Gastroesophageal sphincter (tissue), 4 donors: ENCODE data around the gene RPL39. TPM values are rescaled to one million over a fixed set of nuclear protein-coding genes. Genes with fewer than 3 reads are reported as not detected.
"Not testable (repeated sequence)": the region's sequence is repeated elsewhere in the genome, so short reads cannot be mapped to it uniquely, and the experiment has no call there.

Experiments
- ATAC-seq: fragments of 150-250 bp; one replicate; pipeline ENCODE4 v1.9.1; 2016; ENCODE audit warnings: mild to moderate bottlenecking, moderate library complexity
- H3K27ac ChIP-seq, 4 donors: fragments of 200-600 bp; sonication (generic) in 3 of 4; 1 replicate in 3 of 4; 2 replicates in 1 of 4; pipeline ENCODE4 v1.5.1; 2016 to 2019
- H3K27me3 ChIP-seq: fragments of 200-600 bp; sonication (generic); one replicate; pipeline ENCODE4 v1.5.1; 2019
- H3K36me3 ChIP-seq, 2 donors: fragments of 200-600 bp; sonication (generic); one replicate each; pipeline ENCODE4 v1.5.1; 2019; ENCODE audit warnings: control low read depth in 1 of 2
- H3K4me1 ChIP-seq, 3 donors: fragments of 200-600 bp; sonication (generic); 1 replicate in 2 of 3; 2 replicates in 1 of 3; pipeline ENCODE4 v1.5.1; 2016 to 2019; ENCODE audit warnings: control low read depth in 2 of 3
- H3K4me3 ChIP-seq, 2 donors: fragments of 200-600 bp; sonication (generic); one replicate each; pipeline ENCODE4 v1.5.1; 2019; ENCODE audit warnings: mild to moderate bottlenecking in 1 of 2, moderate library complexity in 1 of 2
- H3K9me3 ChIP-seq, 3 donors: fragments of 200-600 bp; sonication (generic); one replicate each; pipeline ENCODE4 v1.5.1; 2017 to 2019; ENCODE audit warnings: control low read depth in 2 of 3
- CTCF ChIP-seq, 4 experiments: fragments of 200-600 bp in 2 of 4; fragments of 450-650 bp in 2 of 4; sonication (generic) in 1 of 4; IDR thresholded peaks; one replicate each; pipeline ENCODE4 v1.5.1; 2017 to 2019; ENCODE audit warnings: antibody characterized with exemption in 4 of 4, mild to moderate bottlenecking in 2 of 4, moderate library complexity in 2 of 4
- EP300 ChIP-seq: sonication (generic); formaldehyde crosslinking; IDR thresholded peaks from one replicate; pipeline ENCODE4 v1.6.1; 2017; ENCODE audit warnings: antibody characterized with exemption, mild to moderate bottlenecking
- POLR2A ChIP-seq, 2 donors: fragments of 450-650 bp; IDR thresholded peaks; one replicate each; pipeline ENCODE4 v1.6.1; 2017; ENCODE audit warnings: antibody characterized with exemption in 2 of 2, mild to moderate bottlenecking in 2 of 2, moderate library complexity in 1 of 2
- POLR2AphosphoS5 ChIP-seq: sonication (generic); formaldehyde crosslinking; IDR thresholded peaks from one replicate; pipeline ENCODE4 v1.6.1; 2017; ENCODE audit warnings: antibody characterized with exemption
- WGBS, 2 donors: methylation state at CpG; one replicate each; pipeline ENCODE4 v1.1.5; 2018; ENCODE audit warnings: low coverage in 1 of 2; 5-methylcytosine and 5-hydroxymethylcytosine counted together
- total RNA-seq, 4 donors: library from RNA; depleted of rRNA; stranded (reverse); fragments of >200 nt; gene quantifications; one replicate each; pipeline ENCODE4 v1.1.0, GENCODE V29; 2016

RPL39 gene
- total RNA-seq, 4 donors from 2014 or later: 1,536 to 5,996 (median 3,784) TPM

- ATAC-seq: no peak
- H3K36me3 ChIP-seq: no peaks in the 10 kb centered on the region
- no peaks in the 10 kb centered on the region for H3K27me3 ChIP-seq
- no peak overlapping the region for H3K4me3 ChIP-seq
- no peaks in the 10 kb centered on the region for H3K4me1 ChIP-seq
- 80 to 100% methylated on average over 1 to 2 of the region's 6 CpGs for WGBS, 2 donors
- no peaks in the 10 kb centered on the region for H3K9me3 ChIP-seq
- H3K27ac ChIP-seq: no peak overlapping the region
- TF ChIP-seq POLR2A (IDR thresholded peaks at IDR 0.05) (no peak), EP300 (no peak), POLR2AphosphoS5 (no peak), CTCF (IDR thresholded peaks at IDR 0.05) (no peak)
These were observed 25.8 kb upstream of the RPL39 start for GRCh38 chrX:119817130-119817690.

GRCh38 chrX:119816300-119816699 lies 24.9 kb upstream of the RPL39 start:
- no peak for TF ChIP-seq EP300
- no peak for TF ChIP-seq POLR2AphosphoS5
- TF ChIP-seq POLR2A (IDR thresholded peaks at IDR 0.05): no peak
- Histone ChIP-seq H3K4me1 (no peaks in the 10 kb centered on the region), H3K27me3 (no peaks in the 10 kb centered on the region), H3K4me3 (no peak overlapping the region), H3K36me3 (no peaks in the 10 kb centered on the region), H3K9me3 (no peaks in the 10 kb centered on the region), H3K27ac (no peak overlapping the region)
- ATAC-seq: no peak
- 75% methylated on average over 3 of the region's 3 CpGs; no CpG with 5 or more reads in 1 of the 2 donors for WGBS, 2 donors

GRCh38 chrX:119809185-119809666 lies 17.8 kb upstream of the RPL39 start:
- H3K9me3 ChIP-seq: no peaks in the 10 kb centered on the region
- WGBS, 2 donors: 71% methylated on average over 1 of the region's 1 CpG
- no peaks in the 10 kb centered on the region for H3K27me3 ChIP-seq
- no peak overlapping the region for H3K4me3 ChIP-seq
- no peak for ATAC-seq
- no peaks in the 10 kb centered on the region for H3K36me3 ChIP-seq
- H3K27ac ChIP-seq: no peak overlapping the region
- H3K4me1 ChIP-seq: no peaks in the 10 kb centered on the region
- no peak for TF ChIP-seq POLR2A (IDR thresholded peaks at IDR 0.05)
- no peak for TF ChIP-seq POLR2AphosphoS5
- TF ChIP-seq EP300: no peak
- TF ChIP-seq CTCF (IDR thresholded peaks at IDR 0.05): no peak

- not testable (repeated sequence) for H3K27me3 ChIP-seq, H3K4me3 ChIP-seq, H3K9me3 ChIP-seq, H3K36me3 ChIP-seq, ATAC-seq, H3K4me1 ChIP-seq, H3K27ac ChIP-seq
- no CpG with 5 or more reads among the region's 4 CpGs for whole genome bisulfite sequencing, 2 donors
These were observed 17.0 kb upstream of the RPL39 start for GRCh38 chrX:119808461-119808860.

- Histone ChIP-seq H3K9me3 (no peaks in the 10 kb centered on the region), H3K27ac (no peak overlapping the region), H3K4me1 (no peaks in the 10 kb centered on the region), H3K27me3 (no peaks in the 10 kb centered on the region), H3K4me3 (no peak overlapping the region), H3K36me3 (no peaks in the 10 kb centered on the region)
- no peak for ATAC-seq
- TF ChIP-seq POLR2A (IDR thresholded peaks at IDR 0.05) (no peak), EP300 (no peak), CTCF (IDR thresholded peaks at IDR 0.05) (no peak), POLR2AphosphoS5 (no peak)
- WGBS, 2 donors: 85% methylated on average over 8 of the region's 8 CpGs; no CpG with 5 or more reads in 1 of the 2 donors
These were observed 11.1 kb upstream of the RPL39 start for GRCh38 chrX:119802546-119802945.
